Activated naive CD4-positive, alpha-beta T cell treated with anti-CD3 and anti-CD28 coated beads, Interleukin-2, amount 50 U/mL, for 72 hours (primary cell): ENCODE data around the gene DLEU7. TPM values are rescaled to one million over a fixed set of nuclear protein-coding genes. Genes with fewer than 3 reads are reported as not detected.

Experiments
- ATAC-seq, 2 donors: fragments of 150-1000 bp; cut with Tn5 transposase; 2 replicates each; pipeline ENCODE4 v1.10.0; 2021; ENCODE audit warnings: mild to moderate bottlenecking in 2 of 2, moderate library complexity in 2 of 2
- DNase-seq, 2 donors: peaks; one replicate each; pipeline ENCODE4 v3.0.0; 2021 to 2022; ENCODE audit warnings: low spot score in 2 of 2
- H3K27ac Mint-ChIP-seq, 2 donors: one replicate each; pipeline ENCODE4 v1.8.0; 2022; ENCODE audit warnings: mild to moderate bottlenecking in 2 of 2, mixed read lengths in 2 of 2
- H3K36me3 Mint-ChIP-seq, 2 donors: one replicate each; pipeline ENCODE4 v1.8.0; 2022; ENCODE audit warnings: mixed read lengths in 2 of 2
- H3K9me3 Mint-ChIP-seq, 2 donors: one replicate each; pipeline ENCODE4 v1.8.0; 2022; ENCODE audit warnings: mixed read lengths in 2 of 2
- total RNA-seq, 2 donors: library from RNA; stranded (reverse); gene quantifications; one replicate each; pipeline ENCODE4 v1.2.3, GENCODE V29; 2022

The DLEU7 gene
- total RNA-seq, 2 donors from 2014 or later, result not detected

GRCh38 chr13:50810468-50810867 is 33.0 kb downstream of the DLEU7 start:
- DNase-seq (no peak), ATAC-seq (no peak)
- Mint-ChIP-seq H3K27ac (no peak overlapping the region), H3K36me3 (no peaks in the 10 kb centered on the region), H3K9me3 (no peaks in the 10 kb centered on the region)

DNA sequence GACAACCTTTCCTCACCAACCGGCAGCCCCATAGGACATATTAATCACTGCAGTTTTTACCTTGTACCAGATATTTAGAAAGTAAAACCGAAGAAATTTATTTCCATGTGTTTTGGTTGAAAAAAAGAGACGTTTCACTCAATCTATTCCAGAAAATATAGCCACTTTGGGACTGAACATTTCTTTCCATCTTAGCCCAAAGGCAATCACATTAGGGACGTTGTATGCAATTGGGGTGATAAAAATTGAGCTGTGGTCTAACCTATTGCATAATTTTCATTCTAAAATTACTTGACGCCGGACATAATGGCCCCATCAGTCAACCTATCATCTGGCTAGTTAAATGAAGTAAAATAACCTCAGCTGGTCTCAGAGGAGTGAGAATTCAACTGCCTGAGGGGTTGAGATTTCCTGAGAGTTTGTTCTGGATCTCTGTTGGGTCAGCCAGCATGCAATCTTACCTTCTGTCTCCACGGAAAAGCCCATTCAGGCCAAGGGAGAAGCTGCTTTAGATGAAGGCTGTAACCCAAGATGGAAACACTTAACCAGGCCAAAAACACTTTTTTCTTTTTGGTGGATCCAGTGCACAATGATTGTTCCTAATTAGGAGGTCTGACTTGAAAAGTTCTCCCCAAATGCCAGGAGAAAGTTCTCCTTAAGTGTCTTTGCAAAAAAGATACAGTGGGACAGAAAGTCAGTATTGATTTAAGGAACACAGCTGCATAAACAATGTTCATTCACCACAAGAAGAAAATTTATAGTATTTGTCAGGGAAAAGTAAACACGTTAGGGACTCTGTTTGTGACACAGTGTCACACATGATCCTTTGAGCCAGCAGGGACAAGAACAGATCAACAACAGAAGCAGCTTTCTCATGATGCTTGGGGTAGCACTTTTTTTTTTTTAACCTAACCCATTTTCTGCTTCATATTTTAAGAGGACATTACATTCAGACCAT is 34.1 kb downstream of the DLEU7 start:
- Mint-ChIP-seq H3K36me3 (no peaks in the 10 kb centered on the region), H3K9me3 (no peaks in the 10 kb centered on the region), H3K27ac (no peak overlapping the region)
- ATAC-seq (no peak), DNase-seq (no peak)

- Mint-ChIP-seq H3K9me3 (no peaks in the 10 kb centered on the region), H3K27ac (no peak overlapping the region), H3K36me3 (no peaks in the 10 kb centered on the region)
- DNase-seq (no peak), ATAC-seq (no peak)
Observed at GRCh38 chr13:50805805-50806204, 37.7 kb downstream of the DLEU7 start.

DNA sequence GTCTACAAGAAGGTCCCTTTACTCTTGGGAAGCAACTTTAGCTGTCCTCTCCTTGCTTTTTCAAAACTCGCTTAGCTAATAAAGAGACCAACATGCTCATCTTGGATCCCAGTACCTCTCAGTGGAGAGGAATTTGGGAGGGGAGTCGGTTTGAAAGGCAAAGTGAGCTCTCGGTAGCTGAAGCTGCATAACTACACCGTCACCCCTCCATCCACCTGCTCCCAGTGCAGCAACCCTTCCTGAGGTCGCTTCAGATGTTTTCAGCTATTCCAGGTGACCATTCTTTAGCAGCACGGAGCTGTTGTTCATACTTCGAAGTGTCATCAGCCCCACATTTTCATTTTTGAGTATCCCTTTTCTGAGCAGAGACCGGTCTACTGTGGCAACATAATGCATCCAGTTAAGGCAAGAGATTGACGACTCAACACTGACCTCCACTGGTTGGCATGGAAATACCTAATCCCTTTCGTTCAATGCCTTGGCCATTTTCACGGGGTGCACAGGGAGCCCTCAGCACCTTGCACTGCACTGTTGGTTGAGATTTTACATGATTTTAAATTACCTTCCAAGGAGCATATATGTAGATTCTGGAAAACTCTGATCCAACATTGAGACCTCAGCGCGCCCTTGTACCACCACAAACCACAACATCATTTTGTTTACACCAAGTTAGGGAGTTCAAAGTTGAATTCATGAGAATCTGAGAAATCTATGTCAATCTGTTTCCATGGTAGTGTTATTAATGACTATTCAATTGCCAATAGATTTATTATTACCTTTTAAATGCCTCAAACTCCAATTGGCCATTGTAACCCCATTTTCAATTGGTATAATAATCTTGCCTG is 42.2 kb downstream of the DLEU7 start:
- ATAC-seq, result peak; percentile 84 to 91
- Mint-ChIP-seq H3K36me3 (no peaks in the 10 kb centered on the region), H3K9me3 (no peaks in the 10 kb centered on the region), H3K27ac (no peak overlapping the region)
- DNase-seq, result peak in 1 of 2 donors; percentile 63

DNA sequence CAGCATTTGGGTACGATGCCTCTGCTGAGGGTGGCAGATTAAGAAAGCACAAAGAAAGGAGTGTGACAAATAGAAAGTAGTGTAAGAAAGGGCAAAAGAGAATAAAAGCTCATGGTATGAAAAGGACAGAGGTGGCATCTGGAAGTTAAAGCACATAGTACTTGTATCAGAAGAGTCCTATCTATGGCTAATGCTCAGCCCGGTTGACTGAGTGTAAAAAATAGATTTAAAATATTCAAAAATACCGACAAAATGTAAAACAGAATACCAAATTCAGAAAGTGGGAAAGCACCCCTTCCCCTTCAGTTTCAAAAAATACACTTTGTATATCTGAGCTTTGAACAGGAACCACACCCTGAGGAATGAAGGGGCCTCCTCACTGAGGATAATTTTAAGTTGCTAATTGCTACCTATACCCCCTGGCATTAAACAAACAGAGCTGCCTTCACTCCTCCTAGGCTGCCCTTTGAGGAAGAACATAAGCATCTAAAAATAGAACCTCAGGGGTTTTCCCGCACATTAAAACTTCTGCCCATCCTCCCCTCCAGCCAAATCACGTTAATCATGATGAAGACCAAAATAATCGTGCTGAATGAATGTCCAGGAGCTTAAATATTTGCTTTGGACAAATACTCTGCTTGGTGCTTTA is 43.3 kb downstream of the DLEU7 start:
- ATAC-seq, result no peak
- Mint-ChIP-seq H3K27ac (no peak overlapping the region), H3K9me3 (no peaks in the 10 kb centered on the region), H3K36me3 (no peaks in the 10 kb centered on the region)
- no peak for DNase-seq

- ATAC-seq (no peak), DNase-seq (no peak)
- Mint-ChIP-seq H3K27ac (no peak overlapping the region), H3K36me3 (no peaks in the 10 kb centered on the region), H3K9me3 (peaks cover 0 to 1% of the 10 kb centered on the region in 2 donors)
Observed at GRCh38 chr13:50798923-50799322, 44.6 kb downstream of the DLEU7 start.

DNA sequence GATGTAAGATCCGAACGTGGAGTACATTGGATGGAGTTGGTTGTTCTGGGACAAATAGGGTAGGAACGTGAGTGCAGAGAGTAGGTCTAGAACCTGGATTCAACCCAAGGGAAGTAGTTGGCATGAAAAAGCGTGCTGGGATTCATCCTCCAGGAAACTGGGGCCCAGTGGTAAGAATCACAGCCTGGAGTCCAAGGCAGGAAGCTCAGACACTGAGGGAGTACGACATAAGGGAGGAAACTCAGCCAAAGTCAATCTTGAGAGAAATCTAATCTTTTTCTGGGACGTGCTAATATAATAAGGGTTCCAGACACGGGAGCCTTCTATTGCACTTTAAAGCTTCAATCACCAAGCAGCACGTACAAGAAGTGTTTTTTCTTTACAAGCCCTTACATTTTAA is 46.4 kb downstream of the DLEU7 start:
- ATAC-seq (no peak), DNase-seq (no peak)
- Mint-ChIP-seq H3K36me3 (no peaks in the 10 kb centered on the region), H3K27ac (no peak overlapping the region), H3K9me3 (peaks cover 0 to 6% of the 10 kb centered on the region in 2 donors)

DNA sequence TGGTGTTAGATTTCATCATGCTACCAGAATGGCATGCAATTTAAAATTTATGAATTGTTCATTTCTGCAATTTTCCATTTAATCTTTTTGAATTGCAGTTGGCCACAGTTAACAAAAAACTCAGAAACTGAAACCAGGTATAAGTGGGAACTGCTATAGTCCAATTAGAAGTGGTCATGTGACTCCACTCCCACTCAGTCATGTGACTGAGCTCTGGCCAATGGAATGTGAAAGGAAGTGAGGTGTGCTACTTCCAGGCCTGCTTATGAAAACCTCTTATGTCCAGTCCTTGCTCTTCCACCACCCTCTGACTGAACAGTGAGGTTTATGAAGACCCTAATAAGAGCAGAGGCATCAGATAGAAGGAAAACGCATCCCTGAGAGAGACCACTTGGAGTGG is 47.0 kb downstream of the DLEU7 start:
- DNase-seq (no peak), ATAC-seq (no peak)
- no peaks in the 10 kb centered on the region for H3K36me3 Mint-ChIP-seq
- H3K9me3 Mint-ChIP-seq, result peaks cover 0 to 6% of the 10 kb centered on the region in 2 donors
- H3K27ac Mint-ChIP-seq, result no peak overlapping the region

- DNase-seq, result no peak
- Mint-ChIP-seq H3K27ac (no peak overlapping the region), H3K9me3 (peaks cover 0 to 6% of the 10 kb centered on the region in 2 donors), H3K36me3 (no peaks in the 10 kb centered on the region)
- ATAC-seq, result no peak
Observed at GRCh38 chr13:50794226-50794625, 49.3 kb downstream of the DLEU7 start.

- H3K27ac Mint-ChIP-seq, result no peak overlapping the region
- peaks cover 0 to 6% of the 10 kb centered on the region in 2 donors for H3K9me3 Mint-ChIP-seq
- DNase-seq (no peak), ATAC-seq (no peak)
- no peaks in the 10 kb centered on the region for H3K36me3 Mint-ChIP-seq
Observed at GRCh38 chr13:50793026-50793425, 50.5 kb downstream of the DLEU7 start.

GRCh38 chr13:50788551-50789210 is 54.8 kb downstream of the DLEU7 start:
- Mint-ChIP-seq H3K27ac (peak overlapping the region; percentile 9 to 11), H3K9me3 (peaks cover 0 to 3% of the 10 kb centered on the region in 2 donors), H3K36me3 (no peaks in the 10 kb centered on the region)
- ATAC-seq (no peak), DNase-seq (no peak)

DNA sequence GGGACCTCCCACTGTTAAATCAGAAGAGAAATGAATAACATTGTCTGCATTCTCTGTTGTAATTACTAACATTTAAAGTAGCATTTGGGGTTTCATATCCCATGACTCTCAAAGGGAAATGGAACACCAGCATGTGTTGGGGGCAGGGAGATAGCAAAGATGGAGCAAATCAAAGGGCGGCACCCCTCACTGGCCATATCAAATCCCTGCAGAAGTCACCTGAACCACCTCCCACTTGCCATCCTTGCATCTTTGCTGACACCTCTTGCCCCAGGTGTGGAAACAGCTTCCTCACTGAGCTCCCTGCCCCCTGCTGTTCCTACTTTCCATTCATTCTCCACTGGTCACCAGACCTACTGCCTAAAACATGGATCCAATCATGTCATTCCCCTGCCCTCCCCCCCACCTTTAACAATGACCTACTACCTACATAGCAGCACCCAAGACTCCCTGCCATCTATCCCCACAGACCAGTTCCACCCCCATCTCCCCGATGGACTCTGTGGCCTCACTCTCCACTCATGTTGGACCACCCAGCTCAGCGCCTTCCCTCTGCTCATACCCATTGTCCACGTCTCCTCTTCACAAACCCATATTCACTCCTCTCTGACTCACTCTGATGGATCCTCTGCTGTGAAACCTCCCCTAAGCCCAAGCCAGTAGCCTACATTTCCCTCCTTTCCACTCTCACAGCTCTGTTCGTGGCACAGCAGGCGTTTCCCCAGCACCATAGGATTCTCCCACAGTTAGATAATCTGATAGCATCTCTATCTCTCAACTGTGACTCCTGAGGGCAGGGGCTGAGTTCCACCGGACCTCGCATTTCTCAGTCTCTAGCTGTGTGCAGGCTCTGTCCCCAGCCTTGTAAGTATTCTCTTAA is 55.9 kb downstream of the DLEU7 start:
- DNase-seq (no peak), ATAC-seq (no peak)
- Mint-ChIP-seq H3K27ac (peak overlapping the region in 1 of 2 donors; percentile 9), H3K36me3 (no peaks in the 10 kb centered on the region), H3K9me3 (no peaks in the 10 kb centered on the region)

- ATAC-seq (no peak), DNase-seq (no peak)
- no peaks in the 10 kb centered on the region for H3K9me3 Mint-ChIP-seq
- H3K27ac Mint-ChIP-seq, result no peak overlapping the region
- H3K36me3 Mint-ChIP-seq, result no peaks in the 10 kb centered on the region
Observed at GRCh38 chr13:50783717-50784290, 59.7 kb downstream of the DLEU7 start.

DNA sequence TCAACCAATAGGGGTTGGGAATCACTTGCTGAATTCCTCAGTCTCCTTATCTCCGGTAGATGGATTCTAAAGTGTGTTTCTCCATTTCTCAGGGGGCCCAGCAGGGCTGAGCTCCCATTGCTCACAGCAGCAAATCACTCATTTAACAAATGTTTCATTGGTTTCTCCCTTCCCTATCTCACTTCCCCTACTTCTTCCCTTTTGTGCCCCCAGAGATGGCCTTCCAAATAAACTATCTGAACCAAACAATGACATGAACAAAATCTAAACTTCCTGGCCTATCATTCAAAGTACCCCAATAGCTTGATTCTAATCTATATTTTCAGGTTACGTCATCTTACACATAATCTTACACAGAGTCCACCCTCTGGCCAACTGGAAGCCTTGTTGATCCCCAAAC is 60.4 kb downstream of the DLEU7 start:
- DNase-seq, result no peak
- H3K36me3 Mint-ChIP-seq, result no peaks in the 10 kb centered on the region
- H3K27ac Mint-ChIP-seq, result no peak overlapping the region
- no peaks in the 10 kb centered on the region for H3K9me3 Mint-ChIP-seq
- ATAC-seq, result no peak
